OCI-LY1 (cell line): Measurements from ENCODE around the gene IQCB1.

Experiments
- H2AFZ ChIP-seq: fragments of 200-600 bp; sonication (generic), shearing (Covaris generic); 2 replicates; pipeline ENCODE4 v1.6.0; 2014; ENCODE audit warnings: antibody characterized with exemption, mild to moderate bottlenecking, low read length
- H3F3A ChIP-seq: fragments of 200-600 bp; sonication (generic), shearing (Covaris generic); 2 replicates; pipeline ENCODE4 v1.6.0; 2014; ENCODE audit warnings: mild to moderate bottlenecking, antibody characterized with exemption, low read length, moderate library complexity; ENCODE audit not compliant: insufficient read depth
- H3K27ac ChIP-seq: fragments of 200-600 bp; sonication (generic); 2 replicates; pipeline ENCODE4 v1.5.1; 2014; ENCODE audit warnings: low read length, mixed run types, mild to moderate bottlenecking, low read depth; ENCODE audit not compliant: poor library complexity, severe bottlenecking
- H3K27me3 ChIP-seq: fragments of 200-600 bp; sonication (generic); 2 replicates; pipeline ENCODE4 v1.6.0; 2014; ENCODE audit warnings: antibody characterized with exemption, mild to moderate bottlenecking, low read length, moderate library complexity; ENCODE audit not compliant: insufficient read depth
- H3K36me3 ChIP-seq: fragments of 200-600 bp; sonication (generic); 2 replicates; pipeline ENCODE4 v1.6.1; 2014; ENCODE audit warnings: mild to moderate bottlenecking, antibody characterized with exemption, low read length, moderate library complexity, mixed read lengths; ENCODE audit not compliant: insufficient read depth
- H3K4me1 ChIP-seq: fragments of 200-600 bp; sonication (generic); 2 replicates; pipeline ENCODE4 v1.5.1; 2014; ENCODE audit warnings: mild to moderate bottlenecking, low read length, moderate library complexity; ENCODE audit not compliant: insufficient read depth, severe bottlenecking
- H3K4me2 ChIP-seq: fragments of 200-600 bp; sonication (generic), shearing (Covaris generic); 2 replicates; pipeline ENCODE4 v1.6.1; 2014; ENCODE audit warnings: low read length
- H3K4me3 ChIP-seq: fragments of 200-600 bp; sonication (generic); 2 replicates; pipeline ENCODE4 v1.5.1; 2014; ENCODE audit warnings: low read length, low read depth, mild to moderate bottlenecking, mixed read lengths; ENCODE audit not compliant: poor library complexity, severe bottlenecking
- H3K79me2 ChIP-seq: fragments of 200-600 bp; shearing (Covaris generic); 2 replicates; pipeline ENCODE4 v1.6.1; 2016; ENCODE audit warnings: mixed run types, low read length, mixed read lengths; ENCODE audit not compliant: insufficient read depth
- H3K9ac ChIP-seq: fragments of 200-600 bp; sonication (generic), shearing (Covaris generic); 2 replicates; pipeline ENCODE4 v1.6.1; 2014; ENCODE audit warnings: mild to moderate bottlenecking, low read length, mixed read lengths
- H3K9me2 ChIP-seq: fragments of 200-600 bp; sonication (generic), shearing (Covaris generic); 2 replicates; pipeline ENCODE4 v1.6.1; 2014; ENCODE audit warnings: low read depth, mild to moderate bottlenecking, low read length, mixed read lengths
- H3K9me3 ChIP-seq: fragments of 200-600 bp; shearing (Covaris generic); 2 replicates; pipeline ENCODE4 v1.6.1; 2014; ENCODE audit warnings: low read length, mixed read lengths
- H4K20me1 ChIP-seq: fragments of 200-600 bp; sonication (generic), shearing (Covaris generic); 2 replicates; pipeline ENCODE4 v1.6.0; 2016; ENCODE audit warnings: mild to moderate bottlenecking, low read length; ENCODE audit not compliant: insufficient read depth
- EZH2 ChIP-seq: fragments of 200-600 bp; sonication (generic), shearing (Covaris generic); IDR thresholded peaks from 2 replicates; pipeline ENCODE4 v1.8.0; 2017; ENCODE audit warnings: borderline replicate concordance, mixed run types, mild to moderate bottlenecking, antibody characterized with exemption, low read length, moderate library complexity, mixed read lengths
- TF ChIP-seq, protein P1 (sequence below): fragments of 200-600 bp; sonication (generic), shearing (Covaris generic); IDR thresholded peaks from 2 replicates; pipeline ENCODE4 v1.5.1; 2017; ENCODE audit warnings: mild to moderate bottlenecking, antibody characterized with exemption, low read length, moderate library complexity, mixed read lengths

The IQCB1 gene

DNA sequence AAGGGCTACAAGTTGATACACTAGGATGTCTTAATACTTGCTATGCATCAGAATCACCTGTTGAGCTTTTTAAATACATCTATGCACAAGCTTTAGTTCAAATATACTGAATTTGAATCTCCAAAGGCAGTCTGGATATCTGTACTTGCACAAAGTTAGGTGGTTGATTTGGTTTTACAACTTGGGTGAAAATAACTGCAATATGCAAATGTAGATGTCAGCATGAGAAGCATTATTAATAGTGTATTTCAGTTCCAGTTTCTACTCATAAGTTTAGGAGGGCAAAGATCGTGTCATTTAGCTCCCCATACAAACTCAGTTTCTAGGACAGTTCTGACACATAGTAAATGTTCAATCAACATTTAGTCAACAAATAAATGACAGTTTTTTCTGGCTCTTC lies 25.6 kb downstream of the IQCB1 start:
- Histone ChIP-seq H3K9me2 (no peaks in the 10 kb centered on the region), H4K20me1 (no peaks in the 10 kb centered on the region), H3K27ac (no peak overlapping the region), H3K4me2 (no peak overlapping the region), H3K27me3 (no peaks in the 10 kb centered on the region), H3K36me3 (peaks cover 86% of the 10 kb centered on the region), H2AFZ (no peak overlapping the region), H3K4me1 (peaks cover 7% of the 10 kb centered on the region), H3K9ac (no peak overlapping the region), H3F3A (no peaks in the 10 kb centered on the region), H3K79me2 (peaks cover 7% of the 10 kb centered on the region), H3K9me3 (no peaks in the 10 kb centered on the region), H3K4me3 (no peak overlapping the region)
- TF ChIP-seq, protein P1, sequence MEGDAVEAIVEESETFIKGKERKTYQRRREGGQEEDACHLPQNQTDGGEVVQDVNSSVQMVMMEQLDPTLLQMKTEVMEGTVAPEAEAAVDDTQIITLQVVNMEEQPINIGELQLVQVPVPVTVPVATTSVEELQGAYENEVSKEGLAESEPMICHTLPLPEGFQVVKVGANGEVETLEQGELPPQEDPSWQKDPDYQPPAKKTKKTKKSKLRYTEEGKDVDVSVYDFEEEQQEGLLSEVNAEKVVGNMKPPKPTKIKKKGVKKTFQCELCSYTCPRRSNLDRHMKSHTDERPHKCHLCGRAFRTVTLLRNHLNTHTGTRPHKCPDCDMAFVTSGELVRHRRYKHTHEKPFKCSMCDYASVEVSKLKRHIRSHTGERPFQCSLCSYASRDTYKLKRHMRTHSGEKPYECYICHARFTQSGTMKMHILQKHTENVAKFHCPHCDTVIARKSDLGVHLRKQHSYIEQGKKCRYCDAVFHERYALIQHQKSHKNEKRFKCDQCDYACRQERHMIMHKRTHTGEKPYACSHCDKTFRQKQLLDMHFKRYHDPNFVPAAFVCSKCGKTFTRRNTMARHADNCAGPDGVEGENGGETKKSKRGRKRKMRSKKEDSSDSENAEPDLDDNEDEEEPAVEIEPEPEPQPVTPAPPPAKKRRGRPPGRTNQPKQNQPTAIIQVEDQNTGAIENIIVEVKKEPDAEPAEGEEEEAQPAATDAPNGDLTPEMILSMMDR = no peak
- TF ChIP-seq EZH2 = no peak

DNA sequence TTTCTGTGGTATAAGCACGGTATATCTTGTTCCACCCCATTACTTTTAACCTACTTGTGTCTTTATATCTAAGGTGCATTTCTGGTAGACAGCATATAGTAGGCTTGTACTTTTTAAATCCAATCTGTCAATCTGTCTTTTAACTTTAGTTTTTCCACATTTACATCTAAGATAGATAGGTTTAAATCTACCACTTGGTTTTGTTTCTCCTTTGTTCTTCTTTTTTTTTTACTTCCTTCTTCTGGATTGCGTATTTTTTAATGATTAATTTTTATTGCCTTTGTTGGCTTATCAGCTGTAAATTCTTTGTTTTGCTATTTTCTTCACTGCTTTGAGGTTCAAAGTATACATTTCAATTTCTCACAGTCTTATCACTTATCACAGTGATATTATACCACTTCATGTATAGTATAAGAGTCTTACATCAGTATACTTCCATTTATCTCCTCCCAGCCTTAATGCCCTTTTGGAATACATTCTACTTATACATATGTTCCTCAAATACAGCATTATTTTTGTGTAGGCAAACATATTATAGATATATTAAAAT lies 31.0 kb downstream of the IQCB1 start:
- H3K4me3 ChIP-seq = no peak overlapping the region
- peaks cover 72% of the 10 kb centered on the region for H3K36me3 ChIP-seq
- H3K27me3 ChIP-seq = no peaks in the 10 kb centered on the region
- H3K9me2 ChIP-seq = no peaks in the 10 kb centered on the region
- H3K27ac ChIP-seq = no peak overlapping the region
- H3K4me1 ChIP-seq = no peaks in the 10 kb centered on the region
- no peaks in the 10 kb centered on the region for H3K79me2 ChIP-seq
- no peak for TF ChIP-seq EZH2
- TF ChIP-seq, protein P1 = no peak
- no peaks in the 10 kb centered on the region for H3F3A ChIP-seq
- H2AFZ ChIP-seq = no peak overlapping the region
- no peak overlapping the region for H3K9ac ChIP-seq
- no peaks in the 10 kb centered on the region for H3K9me3 ChIP-seq
- no peak overlapping the region for H3K4me2 ChIP-seq
- no peaks in the 10 kb centered on the region for H4K20me1 ChIP-seq

DNA sequence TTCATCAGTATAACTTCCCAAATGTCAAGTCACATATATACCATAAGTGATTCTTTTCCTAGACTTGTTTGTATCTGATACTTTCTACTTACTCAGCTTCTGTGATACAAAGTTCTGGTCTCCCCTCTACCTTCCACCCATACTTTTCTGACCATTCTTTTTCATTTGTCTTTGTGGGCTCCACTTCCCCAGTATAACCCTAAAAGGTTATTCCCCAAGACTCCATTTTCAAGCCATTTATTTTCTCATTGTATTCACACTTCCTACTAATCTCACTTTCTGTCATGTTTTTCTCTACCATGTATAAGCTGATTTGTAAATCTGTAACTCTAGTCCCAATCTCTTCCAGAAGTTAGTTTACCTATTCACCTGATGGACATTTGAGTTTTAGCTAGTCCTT lies 34.0 kb downstream of the IQCB1 start:
- Histone ChIP-seq H3K4me2 (no peak overlapping the region), H2AFZ (no peak overlapping the region), H3K4me1 (no peaks in the 10 kb centered on the region), H3K4me3 (no peak overlapping the region), H3K27ac (no peak overlapping the region), H3F3A (no peaks in the 10 kb centered on the region), H3K27me3 (no peaks in the 10 kb centered on the region), H3K36me3 (peaks cover 60% of the 10 kb centered on the region), H3K9me3 (no peaks in the 10 kb centered on the region), H4K20me1 (no peaks in the 10 kb centered on the region), H3K9ac (no peak overlapping the region), H3K9me2 (no peaks in the 10 kb centered on the region), H3K79me2 (no peaks in the 10 kb centered on the region)
- TF ChIP-seq, protein P1 = no peak
- TF ChIP-seq EZH2 = no peak
